DMS79 treated with DMSO at 0.1 percent for 48 hours (cell line): ENCODE results near the gene NRG3.

ENCODE experiments used
- DNase-seq: peaks from one replicate; lab custom pipeline; 2025; lab: John Stamatoyannopoulos, UW

The NRG3 gene

GRCh38 chr10:81874875-81875466, at the start of gene NRG3:
NRG3 (plus strand) TSS chr10:81875194.
- DNase-seq = no peak

- no peak for DNase-seq
These were observed 46.7 kb upstream of the NRG3 start for GRCh38 chr10:81828251-81828650.

GRCh38 chr10:81831060-81831459, 43.9 kb upstream of the NRG3 start:
- DNase-seq = no peak

- DNase-seq = no peak
These were observed 36.0 kb upstream of the NRG3 start for GRCh38 chr10:81838950-81839349.

GRCh38 chr10:81843042-81843441, 32.0 kb upstream of the NRG3 start:
- no peak for DNase-seq

- DNase-seq = no peak
These were observed 27.3 kb upstream of the NRG3 start for GRCh38 chr10:81847675-81848074.

- DNase-seq = no peak
These were observed 26.5 kb upstream of the NRG3 start for GRCh38 chr10:81848514-81848913.

- no peak for DNase-seq
These were observed 26.1 kb upstream of the NRG3 start for GRCh38 chr10:81848931-81849330.

- no peak for DNase-seq
These were observed 12.4 kb upstream of the NRG3 start for GRCh38 chr10:81862596-81862995.

GRCh38 chr10:81863771-81864170, 11.2 kb upstream of the NRG3 start:
- DNase-seq = no peak

- DNase-seq = no peak
These were observed 9.4 kb upstream of the NRG3 start for GRCh38 chr10:81865581-81865980.

- DNase-seq = no peak
These were observed 8.2 kb upstream of the NRG3 start for GRCh38 chr10:81866753-81867152.

- DNase-seq = no peak
These were observed 4.5 kb upstream of the NRG3 start for GRCh38 chr10:81870472-81870871.

- DNase-seq = no peak
These were observed 3.4 kb upstream of the NRG3 start for GRCh38 chr10:81871558-81871957.

- DNase-seq = no peak
These were observed 2.7 kb upstream of the NRG3 start for GRCh38 chr10:81872206-81872862.

- no peak for DNase-seq
These were observed 1.6 kb upstream of the NRG3 start for GRCh38 chr10:81873231-81873931.

- no peak for DNase-seq
These were observed 820 bp upstream of the NRG3 start for GRCh38 chr10:81873932-81874816.

- no peak for DNase-seq
These were observed 666 bp downstream of the NRG3 start for GRCh38 chr10:81875467-81876252.

- no peak for DNase-seq
These were observed 1.5 kb downstream of the NRG3 start for GRCh38 chr10:81876253-81877077.

GRCh38 chr10:81877596-81877995, 2.6 kb downstream of the NRG3 start:
- no peak for DNase-seq

GRCh38 chr10:81882011-81882410, 7.0 kb downstream of the NRG3 start:
- no peak for DNase-seq
